AG09319 (cell line): ENCODE results near the gene AARS2.

ENCODE experiments used
- DNase-seq: peaks from one replicate; pipeline ENCODE4 v3.0.0-alpha.2; 2010; ENCODE audit warnings: low read depth; ENCODE audit errors: extremely low read depth
- CTCF ChIP-seq: IDR thresholded peaks from 2 replicates; pipeline ENCODE4 v1.5.1; 2011; ENCODE audit warnings: low read depth, mild to moderate bottlenecking, inconsistent platforms, low read length, moderate library complexity

AARS2 gene

GRCh38 chr6:44271914-44272313 lies 41.2 kb downstream of the AARS2 start:
- TF ChIP-seq CTCF: no peak

GRCh38 chr6:44271406-44271723 lies 41.8 kb downstream of the AARS2 start:
- DNase-seq: no peak
- no peak for TF ChIP-seq CTCF

More at GRCh38 chr6:44271914-44272313, 41.2 kb downstream of the AARS2 start:
- no peak for DNase-seq

GRCh38 chr6:44270526-44271405 lies 42.4 kb downstream of the AARS2 start:
- DNase-seq: no peak

GRCh38 chr6:44269921-44270525 lies 43.1 kb downstream of the AARS2 start, which contains the start of gene TMEM151B:
Gene TMEM151B, plus strand, starts transcription at chr6:44270450. Its CDS starts 293 bp downstream, at chr6:44270743.
- no peak for DNase-seq
- no peak for TF ChIP-seq CTCF

More at GRCh38 chr6:44270526-44271405, 42.4 kb downstream of the AARS2 start:
- TF ChIP-seq CTCF: no peak

- TF ChIP-seq CTCF: no peak
- DNase-seq: no peak
These were observed 43.8 kb downstream of the AARS2 start for GRCh38 chr6:44269178-44269920.

GRCh38 chr6:44268095-44268628 lies 45.0 kb downstream of the AARS2 start:
- DNase-seq: no peak
- peak; percentile 98 for TF ChIP-seq CTCF
